Body of pancreas (tissue), 4 donors: ENCODE results near the gene GTF2F2.

Source experiments
- POLR2A ChIP-seq, 3 donors: fragments of 450-650 bp; IDR thresholded peaks; one replicate each; pipeline ENCODE4 v1.6.1; 2016; ENCODE audit warnings: antibody characterized with exemption in 3 of 3, mild to moderate bottlenecking in 2 of 3
- TF ChIP-seq, protein P1 (sequence below), 7 experiments: fragments of 450-650 bp in 4 of 7; fragments of 200-600 bp in 3 of 7; sonication (generic) in 3 of 7; IDR thresholded peaks; one replicate each; pipeline ENCODE4 v1.5.1; 2016 to 2019; ENCODE audit warnings: antibody characterized with exemption in 7 of 7

DNA sequence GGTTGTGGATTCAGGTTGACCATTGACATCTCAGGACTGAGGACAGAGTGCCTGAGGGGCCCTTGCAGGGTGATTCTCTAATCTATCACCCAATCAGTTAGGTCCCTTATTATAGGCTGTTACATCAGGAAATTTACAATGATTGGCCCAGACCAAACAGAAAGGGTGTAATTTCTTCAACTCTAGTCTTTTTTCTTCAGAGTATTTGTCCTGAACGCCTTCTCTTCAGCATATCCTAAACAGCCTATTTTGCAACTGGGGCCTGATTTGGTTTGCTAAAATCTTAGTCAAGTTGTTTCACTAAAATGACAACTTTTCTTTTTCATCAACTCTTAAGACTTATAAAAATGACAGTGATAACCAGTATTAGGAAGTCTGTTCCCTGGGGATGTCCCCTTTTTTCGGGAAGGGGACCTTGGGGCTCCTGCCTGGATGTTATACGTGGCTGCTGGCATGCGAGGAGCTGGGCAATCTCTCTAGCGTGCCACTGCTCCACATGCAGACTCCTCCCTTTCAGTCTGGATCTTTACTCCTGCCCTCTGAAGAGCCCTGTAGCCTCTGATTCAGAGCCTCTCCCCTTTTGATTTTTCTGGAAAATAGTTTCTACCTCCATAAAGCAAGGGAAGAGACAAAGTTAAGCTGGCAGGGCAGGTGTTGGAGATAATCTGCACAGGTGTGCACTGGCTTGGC, 19.6 kb upstream of the GTF2F2 start:
- TF ChIP-seq POLR2A (IDR thresholded peaks at IDR 0.05) = no peak
- TF ChIP-seq, protein P1, sequence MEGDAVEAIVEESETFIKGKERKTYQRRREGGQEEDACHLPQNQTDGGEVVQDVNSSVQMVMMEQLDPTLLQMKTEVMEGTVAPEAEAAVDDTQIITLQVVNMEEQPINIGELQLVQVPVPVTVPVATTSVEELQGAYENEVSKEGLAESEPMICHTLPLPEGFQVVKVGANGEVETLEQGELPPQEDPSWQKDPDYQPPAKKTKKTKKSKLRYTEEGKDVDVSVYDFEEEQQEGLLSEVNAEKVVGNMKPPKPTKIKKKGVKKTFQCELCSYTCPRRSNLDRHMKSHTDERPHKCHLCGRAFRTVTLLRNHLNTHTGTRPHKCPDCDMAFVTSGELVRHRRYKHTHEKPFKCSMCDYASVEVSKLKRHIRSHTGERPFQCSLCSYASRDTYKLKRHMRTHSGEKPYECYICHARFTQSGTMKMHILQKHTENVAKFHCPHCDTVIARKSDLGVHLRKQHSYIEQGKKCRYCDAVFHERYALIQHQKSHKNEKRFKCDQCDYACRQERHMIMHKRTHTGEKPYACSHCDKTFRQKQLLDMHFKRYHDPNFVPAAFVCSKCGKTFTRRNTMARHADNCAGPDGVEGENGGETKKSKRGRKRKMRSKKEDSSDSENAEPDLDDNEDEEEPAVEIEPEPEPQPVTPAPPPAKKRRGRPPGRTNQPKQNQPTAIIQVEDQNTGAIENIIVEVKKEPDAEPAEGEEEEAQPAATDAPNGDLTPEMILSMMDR (IDR thresholded peaks at IDR 0.05) = no peak
